HG03460 (cell line): Measurements from ENCODE around the gene DNAJB11.

Source experiments
- ATAC-seq: cut with Tn5 transposase; IDR thresholded peaks from one replicate; pipeline ENCODE4 v1.9.1; 2021; ENCODE audit not compliant: unreplicated experiment

The DNAJB11 gene

GRCh38 chr3:186594591-186595113, 24.1 kb downstream of the DNAJB11 start:
- no peak for ATAC-seq

GRCh38 chr3:186596568-186597287, 26.2 kb downstream of the DNAJB11 start:
- ATAC-seq = no peak

GRCh38 chr3:186598108-186598784, 27.7 kb downstream of the DNAJB11 start:
- ATAC-seq = no peak

GRCh38 chr3:186598794-186599141, 28.2 kb downstream of the DNAJB11 start:
- ATAC-seq = no peak

- ATAC-seq = no peak
Measured at GRCh38 chr3:186599142-186599784, 28.7 kb downstream of the DNAJB11 start.

GRCh38 chr3:186599785-186600166, 29.3 kb downstream of the DNAJB11 start:
- ATAC-seq = no peak

- ATAC-seq = no peak
Measured at GRCh38 chr3:186600896-186601295, 30.4 kb downstream of the DNAJB11 start.

GRCh38 chr3:186603159-186603558, 32.6 kb downstream of the DNAJB11 start:
- no peak for ATAC-seq

GRCh38 chr3:186605078-186605477, 34.6 kb downstream of the DNAJB11 start:
- no peak for ATAC-seq

GRCh38 chr3:186605561-186606545, 35.3 kb downstream of the DNAJB11 start:
- no peak for ATAC-seq

- no peak for ATAC-seq
Measured at GRCh38 chr3:186608624-186609215, 38.2 kb downstream of the DNAJB11 start.

GRCh38 chr3:186609247-186609868, 38.8 kb downstream of the DNAJB11 start:
- no peak for ATAC-seq

GRCh38 chr3:186612065-186612464, 41.5 kb downstream of the DNAJB11 start:
- ATAC-seq = no peak

GRCh38 chr3:186612721-186613636, 42.5 kb downstream of the DNAJB11 start, which contains the start of gene AHSG:
AHSG (plus strand) TSS chr3:186613060; CDS start chr3:186613142, 82 bp downstream.
- no peak for ATAC-seq

GRCh38 chr3:186613637-186614265, 43.2 kb downstream of the DNAJB11 start:
- ATAC-seq = no peak

GRCh38 chr3:186614266-186614596, 43.7 kb downstream of the DNAJB11 start:
- ATAC-seq = no peak

GRCh38 chr3:186614597-186615483, 44.3 kb downstream of the DNAJB11 start:
- no peak for ATAC-seq

- no peak for ATAC-seq
Measured at GRCh38 chr3:186616299-186616617, 45.7 kb downstream of the DNAJB11 start.
